ENCODE measurements around the gene PADI3. TPM values are rescaled to one million over a fixed set of nuclear protein-coding genes. Genes with fewer than 3 reads are reported as not detected.
"Not testable (repeated sequence)": the region's sequence is repeated elsewhere in the genome, so short reads cannot be mapped to it uniquely, and the experiment has no call there.

PADI3 gene
- polyA plus RNA-seq, 3 donors, result 0.01 TPM; not detected in 2

- Mint-ChIP-seq H3K4me3 (no peak overlapping the region), H3K36me3 (peaks cover 52 to 86% of the 10 kb centered on the region in 2 donors), H3K27me3 (ENCODE audit: low read depth in 3 of 3) (no peaks in the 10 kb centered on the region), H3K27ac (peak overlapping the region in 3 of 7 donors; percentile 47 to 68 (median 57)), H3K4me1 (peaks cover 52% of the 10 kb centered on the region), H3K9me3 (peaks cover 0 to 10% (median 3%) of the 10 kb centered on the region in 7 donors)
- TF ChIP-seq, protein P1, sequence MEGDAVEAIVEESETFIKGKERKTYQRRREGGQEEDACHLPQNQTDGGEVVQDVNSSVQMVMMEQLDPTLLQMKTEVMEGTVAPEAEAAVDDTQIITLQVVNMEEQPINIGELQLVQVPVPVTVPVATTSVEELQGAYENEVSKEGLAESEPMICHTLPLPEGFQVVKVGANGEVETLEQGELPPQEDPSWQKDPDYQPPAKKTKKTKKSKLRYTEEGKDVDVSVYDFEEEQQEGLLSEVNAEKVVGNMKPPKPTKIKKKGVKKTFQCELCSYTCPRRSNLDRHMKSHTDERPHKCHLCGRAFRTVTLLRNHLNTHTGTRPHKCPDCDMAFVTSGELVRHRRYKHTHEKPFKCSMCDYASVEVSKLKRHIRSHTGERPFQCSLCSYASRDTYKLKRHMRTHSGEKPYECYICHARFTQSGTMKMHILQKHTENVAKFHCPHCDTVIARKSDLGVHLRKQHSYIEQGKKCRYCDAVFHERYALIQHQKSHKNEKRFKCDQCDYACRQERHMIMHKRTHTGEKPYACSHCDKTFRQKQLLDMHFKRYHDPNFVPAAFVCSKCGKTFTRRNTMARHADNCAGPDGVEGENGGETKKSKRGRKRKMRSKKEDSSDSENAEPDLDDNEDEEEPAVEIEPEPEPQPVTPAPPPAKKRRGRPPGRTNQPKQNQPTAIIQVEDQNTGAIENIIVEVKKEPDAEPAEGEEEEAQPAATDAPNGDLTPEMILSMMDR (IDR thresholded peaks at IDR 0.05), result no peak
- H3K9me3 ChIP-seq (replicated peaks in 1 of 2; ENCODE audit: control insufficient read depth in 1 of 2, insufficient read depth in 1 of 2, low read length in 2 of 2), result peaks cover 0 to 4% of the 10 kb centered on the region in 2 donors
- H4K20me1 ChIP-seq (ENCODE audit: insufficient read depth, low read length), result peaks cover 69% of the 10 kb centered on the region
- H3K79me2 ChIP-seq (ENCODE audit: insufficient read depth, low read length), result peaks cover 93% of the 10 kb centered on the region
- H2AFZ ChIP-seq (ENCODE audit: insufficient read depth, low read depth, low read length, poor library complexity, severe bottlenecking), result no peak overlapping the region
- H3K4me3 ChIP-seq (replicated peaks in 1 of 3; ENCODE audit: low read depth in 2 of 3, low read length in 3 of 3), result no peak overlapping the region
- H3K36me3 ChIP-seq (replicated peaks in 1 of 2; ENCODE audit: control insufficient read depth in 1 of 2, insufficient read depth in 2 of 2, low read length in 2 of 2), result peaks cover 30 to 53% of the 10 kb centered on the region in 2 donors
- H3K9ac ChIP-seq (ENCODE audit: insufficient read depth, low read length, poor library complexity, severe bottlenecking), result no peak overlapping the region
- intact Hi-C loops (cut with micrococcal nuclease), result loop anchor here in 1 of 2 donors (5.0 kb wide), 1 partner anchor 37 kb away; no protein-coding TSS in a partner anchor
- WGBS (ENCODE audit: insufficient coverage), result 90% methylated on average over 6 of the region's 11 CpGs
- no peaks in the 10 kb centered on the region for H3K27me3 ChIP-seq (ENCODE audit: control insufficient read depth in 2 of 2, insufficient read depth in 2 of 2, low read length in 2 of 2)
- H3K4me1 ChIP-seq (ENCODE audit: control insufficient read depth in 1 of 2, insufficient read depth in 2 of 2, low read length in 2 of 2), result peaks cover 11 to 21% of the 10 kb centered on the region in 2 donors
- no peak overlapping the region for H3K27ac ChIP-seq (ENCODE audit: low read depth in 1 of 2, low read length in 2 of 2)
- no peak overlapping the region for H3K4me2 ChIP-seq (replicated peaks; ENCODE audit: extremely low read depth, low read length, poor library complexity, severe bottlenecking)
- no peak for DNase-seq
These were observed 70.9 kb downstream of the PADI3 start for GRCh38 chr1:17319561-17320350.

DNA sequence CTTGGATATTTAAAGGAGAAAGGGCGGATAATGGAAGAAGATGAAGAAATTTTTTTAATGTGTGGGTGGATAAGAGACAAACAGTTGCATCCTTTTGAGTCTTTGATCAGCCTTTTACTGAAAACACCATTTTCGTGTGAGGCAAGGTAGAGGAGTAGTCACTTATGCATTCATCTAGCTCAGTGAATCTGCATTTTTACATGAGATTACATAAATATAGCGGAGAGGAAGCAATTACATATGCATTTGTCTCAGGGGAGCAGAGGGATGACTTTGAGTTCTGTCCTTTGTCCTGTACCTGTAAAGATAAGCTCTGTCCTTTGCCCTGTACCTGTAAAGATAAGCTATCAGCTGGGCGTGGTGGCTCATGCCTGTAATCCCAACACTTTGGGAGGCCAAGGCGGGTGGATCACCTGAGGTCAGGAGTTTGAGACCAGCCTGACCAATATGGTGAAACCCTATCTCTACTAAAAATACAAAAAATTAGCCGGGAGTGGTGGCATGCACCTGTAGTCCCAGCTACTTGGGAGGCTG lies 73.0 kb downstream of the PADI3 start:
- intact Hi-C loops (cut with micrococcal nuclease), result not testable (repeated sequence)

More for the DNA sequence above, 73.0 kb downstream of the PADI3 start:
- H3K4me1 Mint-ChIP-seq, result peaks cover 51% of the 10 kb centered on the region
- peaks cover 47 to 84% of the 10 kb centered on the region in 2 donors for H3K36me3 Mint-ChIP-seq
- H3K9me3 ChIP-seq (replicated peaks in 1 of 2; ENCODE audit: control insufficient read depth in 1 of 2, insufficient read depth in 1 of 2, low read length in 2 of 2); H3K27me3 ChIP-seq (ENCODE audit: control insufficient read depth in 2 of 2, insufficient read depth in 2 of 2, low read length in 2 of 2); H3K4me3 ChIP-seq (replicated peaks in 1 of 3; ENCODE audit: low read depth in 2 of 3, low read length in 3 of 3); H2AFZ ChIP-seq (ENCODE audit: insufficient read depth, low read depth, low read length, poor library complexity, severe bottlenecking); H3K9me3 Mint-ChIP-seq; H3K4me2 ChIP-seq (replicated peaks; ENCODE audit: extremely low read depth, low read length, poor library complexity, severe bottlenecking); H3K4me3 Mint-ChIP-seq; DNase-seq; H3K9ac ChIP-seq (ENCODE audit: insufficient read depth, low read length, poor library complexity, severe bottlenecking); H3K27me3 Mint-ChIP-seq (ENCODE audit: low read depth in 3 of 3): not testable (repeated sequence)
- peak overlapping the region in 2 of 7 donors; percentile 14 to 78 for H3K27ac Mint-ChIP-seq
- Histone ChIP-seq H3K27ac (ENCODE audit: low read depth in 1 of 2, low read length in 2 of 2) (peak overlapping the region in 1 of 2 donors; percentile 43), H4K20me1 (ENCODE audit: insufficient read depth, low read length) (peaks cover 63% of the 10 kb centered on the region), H3K79me2 (ENCODE audit: insufficient read depth, low read length) (peaks cover 97% of the 10 kb centered on the region), H3K36me3 (replicated peaks in 1 of 2; ENCODE audit: control insufficient read depth in 1 of 2, insufficient read depth in 2 of 2, low read length in 2 of 2) (peaks cover 23 to 51% of the 10 kb centered on the region in 2 donors), H3K4me1 (ENCODE audit: control insufficient read depth in 1 of 2, insufficient read depth in 2 of 2, low read length in 2 of 2) (peaks cover 11 to 17% of the 10 kb centered on the region in 2 donors)
- 90% methylated on average over 1 of the region's 6 CpGs for WGBS (ENCODE audit: insufficient coverage)

Measured in CD14-positive monocyte (primary cell).